H1 (cell line): ENCODE data around the gene HAVCR1. TPM values are rescaled to one million over a fixed set of nuclear protein-coding genes. Genes with fewer than 3 reads are reported as not detected.

ENCODE experiments used
- CTCF ChIA-PET: fragments of 300-600 bp; sonication (Branson Sonifier 250); formaldehyde crosslinking; loops from one replicate; lab custom pipeline; 2021; ENCODE audit not compliant: partially characterized antibody; lab: Charles Lee
- POLR2A ChIA-PET: fragments of 300-600 bp; sonication (Branson Sonifier 250); formaldehyde crosslinking; loops from one replicate; lab custom pipeline; 2021; ENCODE audit warnings: inconsistent platforms; ENCODE audit not compliant: partially characterized antibody; lab: Charles Lee
- DNase-seq, 2 experiments: peaks; one replicate each; pipeline versions ENCODE4 v3.0.0 to v3.0.0-alpha.2; 2010 to 2022; ENCODE audit warnings: low spot score in 2 of 2, low read depth in 1 of 2, mixed read lengths in 1 of 2
- FAIRE-seq: peaks from 2 replicates; lab custom pipeline; 2011; peaks lifted over from hg19 to GRCh38; lab: Jason Lieb, UNC
- H2AFZ ChIP-seq: 2 replicates; pipeline ENCODE4 v1.8.1; 2012; ENCODE audit warnings: low read length, inconsistent platforms
- H2AK5ac ChIP-seq: 2 replicates; pipeline ENCODE4 v1.6.1; 2013; ENCODE audit warnings: low read depth, low read length
- H2BK120ac ChIP-seq: replicated peaks from 2 replicates; pipeline ENCODE3; 2013; ENCODE audit warnings: low read depth, low read length, inconsistent platforms
- H2BK12ac ChIP-seq: 2 replicates; pipeline ENCODE4 v1.6.1; 2013; ENCODE audit warnings: low read depth, low read length
- H2BK15ac ChIP-seq: 2 replicates; pipeline ENCODE4 v1.6.1; 2013; ENCODE audit warnings: low read length
- H2BK20ac ChIP-seq: 2 replicates; pipeline ENCODE4 v1.6.1; 2013; ENCODE audit warnings: low read length
- H2BK5ac ChIP-seq: 2 replicates; pipeline ENCODE4 v1.6.1; 2013; ENCODE audit warnings: low read depth, low read length
- H3K14ac ChIP-seq: 2 replicates; pipeline ENCODE4 v1.6.1; 2013; ENCODE audit warnings: inconsistent platforms; ENCODE audit not compliant: insufficient read length
- H3K18ac ChIP-seq: 2 replicates; pipeline ENCODE4 v1.6.1; 2013; ENCODE audit warnings: low read length; ENCODE audit errors: extremely low read depth
- H3K23ac ChIP-seq: 2 replicates; pipeline ENCODE4 v1.6.1; 2013; ENCODE audit warnings: inconsistent platforms; ENCODE audit not compliant: insufficient read length
- H3K23me2 ChIP-seq: 2 replicates; pipeline ENCODE4 v1.6.1; 2013; ENCODE audit warnings: low read depth, low read length
- H3K27ac ChIP-seq: 2 replicates; pipeline ENCODE4 v1.6.1; 2011; ENCODE audit warnings: low read depth, low read length, inconsistent platforms
- H3K27me3 ChIP-seq, 4 experiments: replicated peaks in 1 of 4; 1 replicate in 1 of 4; 2 replicates in 3 of 4; pipeline versions ENCODE4 v1.6.1 to v1.8.1; 2011 to 2013; ENCODE audit warnings: low read length in 3 of 4, mild to moderate bottlenecking in 3 of 4, inconsistent platforms in 2 of 4, mixed read lengths in 2 of 4, moderate library complexity in 1 of 4; ENCODE audit not compliant: control insufficient read depth in 3 of 4, insufficient read depth in 3 of 4; ENCODE audit errors: extremely low read depth in 1 of 4
- H3K36me3 ChIP-seq, 4 experiments: 2 replicates each; pipeline versions ENCODE4 v1.6.1 to v1.8.1; 2011 to 2013; ENCODE audit warnings: mild to moderate bottlenecking in 4 of 4, low read length in 3 of 4, moderate library complexity in 2 of 4, control low read depth in 1 of 4, inconsistent platforms in 1 of 4; ENCODE audit not compliant: insufficient read depth in 4 of 4, control insufficient read depth in 2 of 4
- H3K4ac ChIP-seq: replicated peaks from 2 replicates; pipeline ENCODE3; 2013; ENCODE audit warnings: low read length, low read depth, mixed read lengths, inconsistent platforms; ENCODE audit not compliant: insufficient read length
- H3K4me1 ChIP-seq, 4 experiments: replicated peaks in 1 of 4; 1 replicate in 1 of 4; 2 replicates in 3 of 4; pipeline versions ENCODE4 v1.6.1 to v1.8.1; 2011 to 2013; ENCODE audit warnings: low read length in 3 of 4, inconsistent platforms in 2 of 4, mixed read lengths in 1 of 4; ENCODE audit not compliant: insufficient read depth in 4 of 4, control insufficient read depth in 3 of 4
- H3K4me2 ChIP-seq, 2 experiments: 2 replicates each; pipeline versions ENCODE4 v1.6.1 to v1.8.1; 2011 to 2013; ENCODE audit warnings: low read depth in 2 of 2, low read length in 2 of 2, control low read depth in 1 of 2, inconsistent platforms in 1 of 2, mild to moderate bottlenecking in 1 of 2; ENCODE audit not compliant: insufficient read depth in 1 of 2
- H3K4me3 ChIP-seq, 4 experiments: fragments of 200-600, 300-600 bp in 1 of 4; sonication (generic), shearing (Covaris generic), sonication (Bioruptor Twin) in 1 of 4; 2 replicates each; pipeline versions ENCODE4 v1.5.1 to v1.8.1; 2011 to 2016; ENCODE audit warnings: low read length in 4 of 4, low read depth in 3 of 4, control low read depth in 2 of 4, inconsistent platforms in 2 of 4, mild to moderate bottlenecking in 2 of 4, mixed read lengths in 1 of 4, moderate library complexity in 1 of 4; ENCODE audit not compliant: insufficient read depth in 2 of 4; ENCODE audit errors: extremely low read depth in 1 of 4
- H3K56ac ChIP-seq: replicated peaks from 2 replicates; pipeline ENCODE3; 2013; ENCODE audit warnings: low read depth, mild to moderate bottlenecking, mixed read lengths, low read length, inconsistent platforms; ENCODE audit not compliant: insufficient read length
- H3K79me1 ChIP-seq: 2 replicates; pipeline ENCODE4 v1.6.1; 2013; ENCODE audit warnings: low read depth, low read length, control low read depth
- H3K79me2 ChIP-seq, 2 experiments: 2 replicates each; pipeline versions ENCODE4 v1.6.1 to v1.8.1; 2012 to 2013; ENCODE audit warnings: low read length in 2 of 2, mild to moderate bottlenecking in 2 of 2, inconsistent platforms in 1 of 2; ENCODE audit not compliant: insufficient read depth in 2 of 2, control insufficient read depth in 1 of 2
- H3K9ac ChIP-seq, 4 experiments: replicated peaks in 1 of 4; 1 replicate in 1 of 4; 2 replicates in 3 of 4; pipeline versions ENCODE4 v1.6.1 to v1.8.1; 2011 to 2013; ENCODE audit warnings: low read depth in 3 of 4, low read length in 3 of 4, control low read depth in 2 of 4, mild to moderate bottlenecking in 2 of 4, moderate library complexity in 2 of 4, inconsistent platforms in 1 of 4; ENCODE audit errors: extremely low read depth in 1 of 4
- H3K9me3 ChIP-seq, 2 experiments: 2 replicates each; pipeline versions ENCODE4 v1.6.1 to v1.8.1; 2012 to 2013; ENCODE audit warnings: mild to moderate bottlenecking in 2 of 2, moderate library complexity in 2 of 2, control low read depth in 1 of 2, inconsistent platforms in 1 of 2, low read depth in 1 of 2, low read length in 1 of 2, mixed read lengths in 1 of 2; ENCODE audit not compliant: insufficient read depth in 2 of 2
- H4K20me1 ChIP-seq, 2 experiments: replicated peaks in 1 of 2; 2 replicates each; pipeline versions ENCODE3 to v1.8.1; 2011 to 2013; ENCODE audit warnings: inconsistent platforms in 2 of 2, low read length in 2 of 2, mild to moderate bottlenecking in 1 of 2; ENCODE audit not compliant: insufficient read depth in 2 of 2, control insufficient read depth in 1 of 2
- H4K5ac ChIP-seq: 2 replicates; pipeline ENCODE4 v1.6.1; 2013; ENCODE audit warnings: low read length, low read depth, mixed read lengths, inconsistent platforms; ENCODE audit not compliant: insufficient read length
- H4K8ac ChIP-seq: 2 replicates; pipeline ENCODE4 v1.8.0; 2013; ENCODE audit warnings: mild to moderate bottlenecking, moderate library complexity, low read length, inconsistent platforms; ENCODE audit not compliant: insufficient read depth; ENCODE audit errors: extremely low read depth
- H4K91ac ChIP-seq: replicated peaks from 2 replicates; pipeline ENCODE3; 2013; ENCODE audit warnings: low read length, mixed read lengths, inconsistent platforms; ENCODE audit not compliant: insufficient read length
- ASH2L ChIP-seq: fragments of 200-600, 300-600 bp; sonication (generic); IDR thresholded peaks from one replicate; pipeline ENCODE4 v1.7.1; 2017; ENCODE audit warnings: low read length
- BACH1 ChIP-seq: IDR thresholded peaks from 2 replicates; pipeline ENCODE4 v1.6.1; 2012; ENCODE audit warnings: low read length, improper control_type of control experiment
- BCL11A ChIP-seq, 2 experiments: IDR thresholded peaks; one replicate each; pipeline ENCODE4 v1.6.1; 2011; ENCODE audit warnings: low read depth in 2 of 2, low read length in 2 of 2, mild to moderate bottlenecking in 2 of 2
- BRCA1 ChIP-seq: IDR thresholded peaks from 2 replicates; pipeline ENCODE4 v1.6.1; 2012; ENCODE audit warnings: low read depth, low read length, improper control_type of control experiment
- E2F6 ChIP-seq: IDR thresholded peaks from 2 replicates; pipeline ENCODE4 v1.6.1; 2012; ENCODE audit warnings: inconsistent platforms
- FOSL1 ChIP-seq: IDR thresholded peaks from 2 replicates; pipeline ENCODE4 v1.6.1; 2011; ENCODE audit warnings: mild to moderate bottlenecking, low read depth, low read length, moderate library complexity; ENCODE audit not compliant: insufficient read depth
- KDM5A ChIP-seq: fragments of 200-600 bp; IDR thresholded peaks from 2 replicates; pipeline ENCODE4 v1.7.1; 2012; ENCODE audit warnings: mild to moderate bottlenecking, low read length, inconsistent platforms, mixed read lengths
- RFX5 ChIP-seq: IDR thresholded peaks from 2 replicates; pipeline ENCODE4 v1.6.1; 2011; ENCODE audit warnings: low read depth, low read length, improper control_type of control experiment, borderline replicate concordance
- SAP30 ChIP-seq: fragments of 300-600 bp; sonication (generic); IDR thresholded peaks from 2 replicates; pipeline ENCODE4 v1.7.1; 2012; ENCODE audit warnings: low read length, moderate library complexity, mild to moderate bottlenecking, inconsistent platforms; ENCODE audit not compliant: insufficient read depth, insufficient replicate concordance
- SP4 ChIP-seq: IDR thresholded peaks from 2 replicates; pipeline ENCODE4 v1.6.1; 2012; ENCODE audit warnings: low read length, inconsistent platforms
- TCF12 ChIP-seq: IDR thresholded peaks from 2 replicates; pipeline ENCODE4 v1.6.1; 2011; ENCODE audit warnings: low read depth, mild to moderate bottlenecking, low read length
- TEAD4 ChIP-seq: IDR thresholded peaks from 2 replicates; pipeline ENCODE4 v1.6.1; 2012; ENCODE audit warnings: low read depth, low read length, inconsistent platforms, mixed read lengths
- ZNF274 ChIP-seq: IDR thresholded peaks from 2 replicates; pipeline ENCODE4 v1.7.0; 2012; ENCODE audit warnings: low read length, borderline replicate concordance; ENCODE audit errors: extremely low read depth
- WGBS, 2 experiments: shearing (Covaris generic) in 1 of 2; methylation state at CpG; one replicate each; pipeline versions ENCODE4 v1.1.6 to v1.1.7; 2013 to 2015; ENCODE audit warnings: low lambda C conversion rate in 2 of 2, mixed read lengths in 2 of 2, inconsistent platforms in 1 of 2, low coverage in 1 of 2, missing lambda C conversion rate in 1 of 2; ENCODE audit not compliant: insufficient replicate concordance in 2 of 2, insufficient coverage in 1 of 2, insufficient read length in 1 of 2; ENCODE audit errors: extremely low coverage in 1 of 2, missing lambda C conversion rate in 1 of 2; 5-methylcytosine and 5-hydroxymethylcytosine counted together
- polyA plus RNA-seq, 7 experiments: library from polyadenylated mRNA; depleted of rRNA in 3 of 7; stranded (reverse) in 5 of 7; unstranded in 2 of 7; fragments of >200 nt in 5 of 7; fragments of 200-250 nt in 2 of 7; gene quantifications; 1 replicate in 5 of 7; 2 replicates in 1 of 7; 4 replicates in 1 of 7; pipeline versions ENCODE4 v1.2.1 to v1.2.3, GENCODE V29; 2011 to 2013; ENCODE audit warnings: missing spikeins in 2 of 7, mixed read lengths in 2 of 7
- total RNA-seq: library from RNA; stranded (reverse); fragmentation: NEBNext Ultra II Directional; extraction: Animal tissue kit (Norgen Biotek cat#: 25700); gene quantifications from 2 replicates; pipeline ENCODE4 v1.2.1, GENCODE V29; 2021

The HAVCR1 gene
- total and polyA plus RNA-seq, 2 of the 8 experiments (the other 6 are each of a cell fraction or from before 2014, with no cell fraction given), result not detected

- DNase-seq (no peak), FAIRE-seq (no peak)
- H4K5ac ChIP-seq, result no peak overlapping the region
- H3K4ac ChIP-seq, result no peak overlapping the region
- no peak overlapping the region for H2BK12ac ChIP-seq
- H2BK5ac ChIP-seq, result no peak overlapping the region
- H2AK5ac ChIP-seq, result no peak overlapping the region
- ChIA-PET POLR2A (no interaction called here), CTCF (no interaction called here)
- H4K20me1 ChIP-seq, result no peaks in the 10 kb centered on the region
- no peak overlapping the region for H3K4me3 ChIP-seq
- no peaks in the 10 kb centered on the region for H3K36me3 ChIP-seq
- H2BK20ac ChIP-seq, result no peak overlapping the region
- no peaks in the 10 kb centered on the region for H3K79me1 ChIP-seq
- no peak overlapping the region for H2BK120ac ChIP-seq
- H3K9me3 ChIP-seq, result no peaks in the 10 kb centered on the region
- H3K23me2 ChIP-seq, result no peaks in the 10 kb centered on the region
- no peak for TF ChIP-seq BCL11A (IDR thresholded peaks at IDR 0.05; ENCODE audit: low read depth in 2 of 2, low read length in 2 of 2)
- no peak for TF ChIP-seq RFX5
- no peak for TF ChIP-seq E2F6
- TF ChIP-seq FOSL1, result no peak
- TF ChIP-seq TEAD4, result no peak
- TF ChIP-seq KDM5A, result no peak
- TF ChIP-seq TCF12, result no peak
- no peak for TF ChIP-seq ZNF274
- TF ChIP-seq BACH1, result no peak
- TF ChIP-seq BRCA1, result no peak
- no peak for TF ChIP-seq SAP30
- no peak for TF ChIP-seq ASH2L
- no peak for TF ChIP-seq SP4
- no peaks in the 10 kb centered on the region for H3K4me1 ChIP-seq
- H4K8ac ChIP-seq, result no peak overlapping the region
- WGBS, 2 experiments, result 94% methylated on average over 5 of the region's 5 CpGs; no CpG with 5 or more reads in 1 of the 2 experiments
- H3K27ac ChIP-seq, result no peak overlapping the region
- no peak overlapping the region for H3K18ac ChIP-seq
- no peak overlapping the region for H2BK15ac ChIP-seq
- no peaks in the 10 kb centered on the region for H3K27me3 ChIP-seq
- H3K14ac ChIP-seq, result no peak overlapping the region
- no peaks in the 10 kb centered on the region for H3K79me2 ChIP-seq
- no peak overlapping the region for H2AFZ ChIP-seq
- H3K4me2 ChIP-seq, result no peak overlapping the region
- no peak overlapping the region for H3K56ac ChIP-seq
- H4K91ac ChIP-seq, result no peak overlapping the region
- no peak overlapping the region for H3K9ac ChIP-seq
- H3K23ac ChIP-seq, result no peak overlapping the region
Measured at GRCh38 chr5:157068339-157068738, 9.4 kb upstream of the HAVCR1 start.
